SU-DHL-6 (cell line): ENCODE results near the gene P2RX3.

ENCODE experiments used
- H2AFZ ChIP-seq: fragments of 200-600 bp; sonication (generic); 2 replicates; pipeline ENCODE4 v1.6.1; 2014; ENCODE audit warnings: low read depth, mild to moderate bottlenecking, moderate library complexity, mixed read lengths, antibody characterized with exemption, low read length; ENCODE audit not compliant: severe bottlenecking
- H3F3A ChIP-seq: fragments of 200-600 bp; shearing (Covaris generic); 2 replicates; pipeline ENCODE4 v1.6.0; 2016; ENCODE audit warnings: antibody characterized with exemption, mild to moderate bottlenecking; ENCODE audit not compliant: insufficient read depth
- H3K27ac ChIP-seq: fragments of 200-600 bp; sonication (generic); 2 replicates; pipeline ENCODE4 v1.5.1; 2016; ENCODE audit warnings: low read depth, mild to moderate bottlenecking, low read length, moderate library complexity, mixed read lengths
- H3K27me3 ChIP-seq: fragments of 200-600 bp; sonication (generic), shearing (Covaris generic); 2 replicates; pipeline ENCODE4 v1.6.0; 2014; ENCODE audit warnings: mild to moderate bottlenecking, low read length
- H3K36me3 ChIP-seq: fragments of 200-600 bp; sonication (generic); 2 replicates; pipeline ENCODE4 v1.6.1; 2014; ENCODE audit warnings: mild to moderate bottlenecking, low read length, mixed read lengths
- H3K4me2 ChIP-seq: fragments of 300-600, 200-600 bp; shearing (Covaris generic), sonication (generic); 2 replicates; pipeline ENCODE4 v1.6.0; 2014; ENCODE audit warnings: low read length, low read depth, mild to moderate bottlenecking; ENCODE audit not compliant: poor library complexity, severe bottlenecking
- H3K4me3 ChIP-seq: fragments of 200-600 bp; sonication (generic); 2 replicates; pipeline ENCODE4 v1.5.1; 2014; ENCODE audit warnings: antibody characterized with exemption, low read length, mild to moderate bottlenecking, mixed read lengths; ENCODE audit not compliant: insufficient read depth, poor library complexity, severe bottlenecking
- H3K79me2 ChIP-seq: fragments of 200-600 bp; sonication (generic); 2 replicates; pipeline ENCODE4 v1.6.1; 2014; ENCODE audit warnings: mild to moderate bottlenecking, low read length, moderate library complexity; ENCODE audit not compliant: insufficient read depth
- H3K9ac ChIP-seq: fragments of 200-600 bp; sonication (generic); 2 replicates; pipeline ENCODE4 v1.7.0; 2014; ENCODE audit warnings: mild to moderate bottlenecking, low read length
- H3K9me2 ChIP-seq: fragments of 200-600 bp; sonication (generic); replicated peaks from 2 replicates; pipeline ENCODE4 v1.6.1; 2014; ENCODE audit warnings: low read length; ENCODE audit not compliant: insufficient read depth
- H3K9me3 ChIP-seq: fragments of 200-600 bp; sonication (generic); 2 replicates; pipeline ENCODE4 v1.6.1; 2014; ENCODE audit warnings: low read length, mixed read lengths; ENCODE audit not compliant: insufficient read depth
- H4K20me1 ChIP-seq: fragments of 200-600 bp; sonication (generic); 2 replicates; pipeline ENCODE4 v1.6.1; 2014; ENCODE audit warnings: low read depth, mild to moderate bottlenecking, antibody characterized with exemption, low read length, moderate library complexity, mixed read lengths
- CTCF ChIP-seq: fragments of 200-600 bp; sonication (generic); IDR thresholded peaks from one replicate; pipeline ENCODE4 v1.5.1; 2017; ENCODE audit warnings: antibody characterized with exemption, mild to moderate bottlenecking, low read length, moderate library complexity; ENCODE audit not compliant: insufficient read depth, poor library complexity, severe bottlenecking
- EZH2phosphoT487 ChIP-seq: fragments of 200-600 bp; sonication (generic), shearing (Covaris generic); conservative IDR thresholded peaks from 2 replicates; pipeline ENCODE4 v1.6.1; 2018; ENCODE audit warnings: mild to moderate bottlenecking, antibody characterized with exemption, low read length, moderate library complexity, mixed read lengths

Gene P2RX3

GRCh38 chr11:57368845-57369232 is 30.7 kb downstream of the P2RX3 start:
- Histone ChIP-seq H2AFZ (no peak overlapping the region), H3K9me2 (no peaks in the 10 kb centered on the region), H3K9me3 (no peaks in the 10 kb centered on the region), H4K20me1 (no peaks in the 10 kb centered on the region), H3K79me2 (no peaks in the 10 kb centered on the region), H3K4me2 (no peak overlapping the region), H3K27me3 (no peaks in the 10 kb centered on the region), H3K27ac (no peak overlapping the region), H3K9ac (no peak overlapping the region), H3K4me3 (no peak overlapping the region), H3F3A (no peaks in the 10 kb centered on the region), H3K36me3 (no peaks in the 10 kb centered on the region)
- TF ChIP-seq CTCF = no peak
- no peak for TF ChIP-seq EZH2phosphoT487

DNA sequence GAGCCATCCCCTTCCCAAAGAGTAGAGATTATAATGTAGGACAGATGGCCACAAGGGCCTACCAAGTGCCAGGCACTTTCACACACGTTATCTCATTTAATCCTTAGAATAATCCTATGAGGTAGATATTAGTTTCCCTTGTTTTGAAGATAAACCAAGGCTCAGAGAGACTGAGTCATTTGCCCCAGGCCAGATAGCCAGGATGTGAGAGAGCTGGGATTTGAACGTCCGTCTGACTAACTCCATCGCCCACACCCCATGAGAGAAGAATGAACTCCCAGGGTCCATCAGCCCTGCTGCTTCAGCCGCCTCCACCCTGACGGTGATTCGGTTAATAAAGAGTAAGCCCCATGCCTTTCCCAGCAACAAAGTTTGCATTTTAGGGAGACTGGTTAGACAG is 32.1 kb downstream of the P2RX3 start:
- no peaks in the 10 kb centered on the region for H3K36me3 ChIP-seq
- H3K9me3 ChIP-seq = no peaks in the 10 kb centered on the region
- H3K9ac ChIP-seq = no peak overlapping the region
- no peak for TF ChIP-seq CTCF
- TF ChIP-seq EZH2phosphoT487 = no peak
- H3K4me3 ChIP-seq = no peak overlapping the region
- no peaks in the 10 kb centered on the region for H4K20me1 ChIP-seq
- no peak overlapping the region for H3K27ac ChIP-seq
- no peak overlapping the region for H2AFZ ChIP-seq
- H3K9me2 ChIP-seq = no peaks in the 10 kb centered on the region
- H3F3A ChIP-seq = no peaks in the 10 kb centered on the region
- no peaks in the 10 kb centered on the region for H3K79me2 ChIP-seq
- no peaks in the 10 kb centered on the region for H3K27me3 ChIP-seq
- no peak overlapping the region for H3K4me2 ChIP-seq

GRCh38 chr11:57370941-57371340 is 32.8 kb downstream of the P2RX3 start:
- H4K20me1 ChIP-seq = no peaks in the 10 kb centered on the region
- no peak overlapping the region for H2AFZ ChIP-seq
- H3K9me3 ChIP-seq = no peaks in the 10 kb centered on the region
- no peaks in the 10 kb centered on the region for H3F3A ChIP-seq
- no peaks in the 10 kb centered on the region for H3K27me3 ChIP-seq
- no peak overlapping the region for H3K4me3 ChIP-seq
- H3K9me2 ChIP-seq = no peaks in the 10 kb centered on the region
- H3K79me2 ChIP-seq = no peaks in the 10 kb centered on the region
- TF ChIP-seq EZH2phosphoT487 (no peak), CTCF (no peak)
- no peak overlapping the region for H3K27ac ChIP-seq
- H3K4me2 ChIP-seq = no peak overlapping the region
- no peaks in the 10 kb centered on the region for H3K36me3 ChIP-seq
- H3K9ac ChIP-seq = no peak overlapping the region

GRCh38 chr11:57373146-57373545 is 35.0 kb downstream of the P2RX3 start:
- TF ChIP-seq EZH2phosphoT487 = no peak
- TF ChIP-seq CTCF = no peak
- Histone ChIP-seq H3K9me3 (no peaks in the 10 kb centered on the region), H3K9ac (no peak overlapping the region), H3F3A (no peaks in the 10 kb centered on the region), H3K27me3 (no peaks in the 10 kb centered on the region), H3K27ac (no peak overlapping the region), H3K79me2 (no peaks in the 10 kb centered on the region), H3K4me3 (no peak overlapping the region), H3K4me2 (no peak overlapping the region), H3K36me3 (no peaks in the 10 kb centered on the region), H2AFZ (no peak overlapping the region), H3K9me2 (no peaks in the 10 kb centered on the region), H4K20me1 (no peaks in the 10 kb centered on the region)
